HepG2 (cell line): Measurements from ENCODE around the gene SCAF4. TPM values are rescaled to one million over a fixed set of nuclear protein-coding genes. Genes with fewer than 3 reads are reported as not detected.

Experiments used
- ATF2 ChIP-seq: sonication (generic); formaldehyde crosslinking; IDR thresholded peaks from 2 replicates; pipeline ENCODE4 v1.4.0; 2020; ENCODE audit warnings: missing genetic modification reagents
- BATF2 ChIP-seq: sonication (generic); formaldehyde crosslinking; IDR thresholded peaks from 2 replicates; pipeline ENCODE4 v1.8.0; 2022; ENCODE audit warnings: mild to moderate bottlenecking, missing genetic modification reagents, moderate library complexity
- CSRNP1 ChIP-seq: sonication (generic); formaldehyde crosslinking; IDR thresholded peaks from 2 replicates; pipeline ENCODE4 v1.8.1; 2023; ENCODE audit warnings: mild to moderate bottlenecking, missing genetic modification reagents
- ELF3 ChIP-seq: IDR thresholded peaks from 2 replicates; pipeline ENCODE4 v1.6.1; 2016; ENCODE audit warnings: missing genetic modification reagents, missing compliant biosample characterization
- HMG20A ChIP-seq: IDR thresholded peaks from 2 replicates; pipeline ENCODE4 v1.6.1; 2016; ENCODE audit warnings: borderline replicate concordance
- MTERF4 ChIP-seq: sonication (generic); formaldehyde crosslinking; IDR thresholded peaks from 2 replicates; pipeline ENCODE4 v1.8.0; 2023; ENCODE audit warnings: mild to moderate bottlenecking, missing genetic modification reagents
- RCOR2 ChIP-seq: IDR thresholded peaks from 2 replicates; pipeline ENCODE4 v1.6.1; 2016; ENCODE audit warnings: missing biosample characterization, missing genetic modification reagents
- SMARCE1 ChIP-seq: fragments of 450-650 bp; IDR thresholded peaks from 2 replicates; pipeline ENCODE4 v1.6.1; 2017; ENCODE audit warnings: borderline replicate concordance
- STAT5B ChIP-seq: sonication (generic); formaldehyde crosslinking; IDR thresholded peaks from 2 replicates; pipeline ENCODE4 v1.4.0; 2020; ENCODE audit warnings: missing genetic modification reagents
- SYNCRIP ChIP-seq: fragments of 200-400 bp; formaldehyde crosslinking; IDR thresholded peaks from 2 replicates; pipeline ENCODE4 v1.6.1; 2018; ENCODE audit warnings: mild to moderate bottlenecking, low read depth, low read length; ENCODE audit not compliant: insufficient read depth
- ZBTB10 ChIP-seq: sonication (generic); formaldehyde crosslinking; IDR thresholded peaks from 2 replicates; pipeline ENCODE4 v1.4.0; 2020; ENCODE audit warnings: missing genetic modification reagents, borderline replicate concordance
- ZFX ChIP-seq: sonication (generic); formaldehyde crosslinking; IDR thresholded peaks from 2 replicates; pipeline ENCODE4 v1.4.0; 2020; ENCODE audit warnings: mild to moderate bottlenecking, low read depth, missing genetic modification reagents, moderate library complexity
- ZFYVE20 ChIP-seq: sonication (generic); formaldehyde crosslinking; IDR thresholded peaks from 2 replicates; pipeline ENCODE4 v1.8.0; 2023; ENCODE audit warnings: low read depth, mild to moderate bottlenecking, moderate library complexity, missing genetic modification reagents, borderline replicate concordance
- ZNF20 ChIP-seq: sonication (generic); formaldehyde crosslinking; IDR thresholded peaks from 2 replicates; pipeline ENCODE4 v1.4.0; 2020; ENCODE audit warnings: mild to moderate bottlenecking, moderate library complexity, missing genetic modification reagents
- ZNF335 ChIP-seq: sonication (generic); formaldehyde crosslinking; IDR thresholded peaks from 2 replicates; pipeline ENCODE4 v1.4.0; 2020; ENCODE audit warnings: missing genetic modification reagents
- ZNF382 ChIP-seq: sonication (generic); formaldehyde crosslinking; IDR thresholded peaks from 2 replicates; pipeline ENCODE4 v1.5.0; 2020; ENCODE audit warnings: missing genetic modification reagents, mild to moderate bottlenecking, borderline replicate concordance
- ZNF430 ChIP-seq: sonication (generic); formaldehyde crosslinking; IDR thresholded peaks from 2 replicates; pipeline ENCODE4 v1.9.0; 2021; ENCODE audit warnings: mild to moderate bottlenecking, missing genetic modification reagents
- ZNF557 ChIP-seq: sonication (generic); formaldehyde crosslinking; IDR thresholded peaks from 2 replicates; pipeline ENCODE4 v1.4.0; 2020; ENCODE audit warnings: missing genetic modification reagents
- ZNF724P ChIP-seq: sonication (generic); formaldehyde crosslinking; IDR thresholded peaks from 2 replicates; pipeline ENCODE4 v1.8.0; 2022; ENCODE audit warnings: missing genetic modification reagents, borderline replicate concordance
- ZUFSP ChIP-seq: sonication (generic); formaldehyde crosslinking; IDR thresholded peaks from 2 replicates; pipeline ENCODE4 v1.9.0; 2021; ENCODE audit warnings: missing genetic modification reagents, mild to moderate bottlenecking, borderline replicate concordance
- polyA plus RNA-seq, 8 experiments: library from polyadenylated mRNA; depleted of rRNA in 3 of 8; stranded (reverse) in 7 of 8; unstranded in 1 of 8; fragments of >200 nt; fragmentation: Illumina TruSeq in 4 of 8; extraction: Trizol in 4 of 8; gene quantifications; 2 replicates each; pipeline versions ENCODE4 v1.2.1 to v1.2.3, GENCODE V29; 2011 to 2016; ENCODE audit warnings: low read depth in 4 of 8, missing spikeins in 1 of 8, mixed read lengths in 1 of 8; ENCODE audit not compliant: insufficient read depth in 1 of 8
- total RNA-seq, 5 experiments: library from RNA; depleted of rRNA; stranded (reverse); fragments of >200 nt; fragmentation: Illumina TruSeq; extraction: Trizol; gene quantifications; 2 replicates each; pipeline ENCODE4 v1.2.3, GENCODE V29; 2016; ENCODE audit warnings: low read depth in 1 of 5

Gene SCAF4
- total and polyA plus RNA-seq, 2 of the 13 experiments (the other 11 are each of a cell fraction or from before 2014, with no cell fraction given), result 9.1 to 11.5 TPM

- TF ChIP-seq ZNF382 (CRISPR knock-in tag) (no peak), ZNF557 (CRISPR knock-in tag) (no peak), ELF3 (CRISPR knock-in tag) (0 out of 2 replicates have a peak, but pooled peaks have one; percentile 11), ZNF20 (CRISPR knock-in tag) (no peak), STAT5B (no peak), ZBTB10 (CRISPR knock-in tag) (no peak; the same call in 1 of the 2 replicates), ZFX (peak; percentile 88), ZNF335 (CRISPR knock-in tag) (no peak), CSRNP1 (CRISPR knock-in tag) (peak; percentile 68; the same call in 1 of the 2 replicates), ATF2 (CRISPR knock-in tag) (no peak), SYNCRIP (no peak), SMARCE1 (no peak), ZUFSP (no peak), HMG20A (no peak), ZFYVE20 (no peak), MTERF4 (CRISPR knock-in tag) (no peak), ZNF430 (CRISPR knock-in tag) (peak; percentile 78), RCOR2 (CRISPR knock-in tag) (no peak), BATF2 (CRISPR knock-in tag) (0 out of 2 replicates have a peak, but pooled peaks have one; percentile 46), ZNF724P (peak; percentile 40; the same call in 1 of the 2 replicates)
These were observed at the start of gene SCAF4 (continued) for GRCh38 chr21:31731857-31732596.
